ENCODE data around the gene NELFE.
"Not testable (repeated sequence)": the region's sequence is repeated elsewhere in the genome, so short reads cannot be mapped to it uniquely, and the experiment has no call there.

The NELFE gene

DNA sequence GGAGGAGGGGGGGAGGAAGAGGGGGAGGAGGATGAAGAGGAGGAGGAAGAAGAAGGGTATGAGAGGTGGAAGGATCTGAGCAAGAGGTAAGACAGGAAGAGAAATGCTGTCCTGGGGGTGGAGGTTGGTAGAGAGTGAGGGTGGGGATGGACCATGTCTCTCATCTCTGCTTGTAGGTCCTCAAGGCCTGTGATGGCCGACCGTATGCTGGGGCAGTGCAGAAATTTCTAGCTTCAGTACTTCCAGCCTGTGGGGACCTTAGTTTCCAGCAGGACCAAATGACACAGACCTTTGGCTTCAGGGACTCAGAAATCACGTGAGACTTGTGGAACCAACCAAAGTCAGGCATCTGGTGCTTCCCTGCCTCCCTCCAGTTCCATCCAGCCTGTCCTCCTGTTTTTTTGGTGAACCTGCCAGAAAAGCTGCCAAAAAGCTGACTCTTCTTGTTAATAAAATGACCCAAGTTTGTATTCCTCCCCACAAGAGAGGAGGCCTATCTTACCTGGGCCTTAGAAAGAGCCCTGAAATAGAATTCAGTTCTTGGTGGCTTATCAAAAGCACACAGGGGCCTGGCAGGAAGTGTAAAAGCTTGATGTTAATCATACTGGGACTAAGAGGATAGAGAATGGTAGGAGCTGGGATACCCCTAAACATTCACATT is 20.6 kb upstream of the NELFE start:
- DNase-seq (ENCODE audit: extremely low read depth, low read depth), result no peak
- TF ChIP-seq, protein P1, sequence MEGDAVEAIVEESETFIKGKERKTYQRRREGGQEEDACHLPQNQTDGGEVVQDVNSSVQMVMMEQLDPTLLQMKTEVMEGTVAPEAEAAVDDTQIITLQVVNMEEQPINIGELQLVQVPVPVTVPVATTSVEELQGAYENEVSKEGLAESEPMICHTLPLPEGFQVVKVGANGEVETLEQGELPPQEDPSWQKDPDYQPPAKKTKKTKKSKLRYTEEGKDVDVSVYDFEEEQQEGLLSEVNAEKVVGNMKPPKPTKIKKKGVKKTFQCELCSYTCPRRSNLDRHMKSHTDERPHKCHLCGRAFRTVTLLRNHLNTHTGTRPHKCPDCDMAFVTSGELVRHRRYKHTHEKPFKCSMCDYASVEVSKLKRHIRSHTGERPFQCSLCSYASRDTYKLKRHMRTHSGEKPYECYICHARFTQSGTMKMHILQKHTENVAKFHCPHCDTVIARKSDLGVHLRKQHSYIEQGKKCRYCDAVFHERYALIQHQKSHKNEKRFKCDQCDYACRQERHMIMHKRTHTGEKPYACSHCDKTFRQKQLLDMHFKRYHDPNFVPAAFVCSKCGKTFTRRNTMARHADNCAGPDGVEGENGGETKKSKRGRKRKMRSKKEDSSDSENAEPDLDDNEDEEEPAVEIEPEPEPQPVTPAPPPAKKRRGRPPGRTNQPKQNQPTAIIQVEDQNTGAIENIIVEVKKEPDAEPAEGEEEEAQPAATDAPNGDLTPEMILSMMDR (IDR thresholded peaks at IDR 0.05; ENCODE audit: low read depth, low read length), result no peak

DNA sequence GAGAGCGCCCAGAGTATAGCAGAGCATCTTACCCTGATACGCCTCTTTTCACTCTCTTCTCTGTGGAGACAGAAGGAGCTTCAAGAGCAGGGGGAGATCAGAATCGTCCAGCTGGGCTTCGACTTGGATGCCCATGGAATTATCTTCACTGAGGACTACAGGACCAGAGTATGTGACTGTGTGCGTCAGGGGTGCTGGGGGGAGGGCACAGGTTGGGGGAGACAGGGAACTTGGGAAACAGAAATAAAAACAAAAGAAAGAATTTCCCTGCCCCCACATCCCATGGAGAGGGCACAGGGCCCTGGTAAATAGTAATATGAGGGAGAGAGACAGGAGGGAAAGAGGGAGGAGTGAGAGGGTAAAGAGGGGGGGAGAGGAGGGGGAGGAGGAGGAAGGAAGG is 20.1 kb upstream of the NELFE start:
- no peak for DNase-seq (ENCODE audit: extremely low read depth, low read depth)

DNA sequence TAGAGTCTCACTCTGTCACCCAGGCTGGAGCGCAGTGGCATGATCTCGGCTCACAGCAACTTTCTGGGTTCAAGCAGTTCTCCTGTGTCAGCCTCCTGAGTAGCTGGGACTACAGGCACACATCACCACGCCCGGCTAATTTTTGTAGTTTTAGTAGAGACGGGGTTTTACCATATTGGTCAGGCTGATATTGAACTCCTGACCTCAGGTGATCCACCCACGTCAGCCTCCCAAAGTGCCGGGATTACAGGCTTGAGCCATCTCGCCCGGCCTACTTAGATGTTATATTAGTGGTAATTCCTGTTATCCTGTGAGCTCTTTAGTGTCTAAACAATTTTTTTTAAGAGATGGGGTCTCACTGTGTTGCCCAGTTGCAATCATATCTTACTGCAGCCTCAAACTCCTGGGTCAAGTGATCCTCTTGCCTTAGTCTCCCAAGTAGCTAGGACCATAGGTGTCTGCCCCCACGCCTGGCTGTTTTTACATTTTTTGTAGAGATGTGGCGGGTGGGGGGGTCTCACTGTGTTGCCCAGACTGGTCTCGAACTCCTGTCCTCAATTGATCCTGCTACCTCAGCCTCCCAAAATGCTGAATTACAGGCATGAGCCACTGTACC is 19.2 kb upstream of the NELFE start:
- no peak for DNase-seq (ENCODE audit: extremely low read depth, low read depth)
- TF ChIP-seq, protein P1 (IDR thresholded peaks at IDR 0.05; ENCODE audit: low read depth, low read length), result no peak

More for the DNA sequence above, 20.1 kb upstream of the NELFE start:
- TF ChIP-seq, protein P1 (IDR thresholded peaks at IDR 0.05; ENCODE audit: low read depth, low read length), result no peak

DNA sequence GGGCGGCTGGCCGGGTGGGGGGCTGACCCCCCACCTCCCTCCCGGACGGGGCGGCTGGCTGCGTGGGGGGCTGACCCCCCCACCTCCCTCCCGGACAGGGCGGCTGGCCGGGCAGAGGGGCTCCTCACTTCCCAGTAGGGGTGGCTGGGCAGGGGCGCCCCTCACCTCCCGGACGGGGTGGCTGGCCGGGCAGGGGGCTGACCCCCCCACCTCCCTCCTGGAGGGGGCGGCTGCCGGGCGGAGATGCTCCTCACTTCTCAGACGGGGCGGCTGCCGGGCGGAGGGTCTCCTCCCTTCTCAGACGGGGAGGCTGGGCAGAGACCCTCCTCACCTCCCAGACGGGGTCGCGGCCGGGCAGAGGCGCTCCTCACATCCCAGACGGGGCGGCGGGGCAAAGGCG is 17.3 kb upstream of the NELFE start:
- not testable (repeated sequence) for DNase-seq (ENCODE audit: extremely low read depth, low read depth)

DNA sequence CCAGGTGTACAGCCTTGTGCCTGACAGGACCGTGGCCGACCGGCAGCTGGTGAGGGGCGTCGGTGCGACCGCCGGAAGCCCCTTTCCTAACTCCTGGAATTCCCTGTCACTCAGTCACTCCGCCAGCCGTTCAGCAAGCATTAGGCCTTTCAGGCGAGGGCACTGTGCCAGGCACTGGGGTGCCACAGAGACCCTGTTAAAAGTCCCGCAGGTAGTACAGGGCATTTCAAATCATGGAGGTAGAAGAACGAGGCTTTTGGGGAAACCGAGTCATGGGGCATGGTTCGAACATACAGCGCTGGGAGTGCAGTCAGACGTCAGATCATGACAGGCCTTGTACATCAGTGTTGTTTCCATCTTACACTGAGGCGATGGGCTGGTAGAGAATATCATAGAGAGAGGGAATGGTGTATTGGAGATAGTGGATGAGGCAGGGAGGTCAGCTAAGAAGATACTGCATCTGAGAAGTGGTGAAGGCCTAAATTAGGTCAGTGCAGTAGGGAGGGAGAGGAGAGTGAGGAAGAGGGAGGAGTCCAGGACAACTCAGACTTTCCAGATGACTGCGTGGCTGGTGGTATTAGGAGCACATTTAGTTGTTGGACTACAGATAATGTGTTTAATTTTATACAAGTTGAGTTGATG is 14.1 kb upstream of the NELFE start:
- TF ChIP-seq, protein P1 (IDR thresholded peaks at IDR 0.05; ENCODE audit: low read depth, low read length), result no peak
- no peak for DNase-seq (ENCODE audit: extremely low read depth, low read depth)

DNA sequence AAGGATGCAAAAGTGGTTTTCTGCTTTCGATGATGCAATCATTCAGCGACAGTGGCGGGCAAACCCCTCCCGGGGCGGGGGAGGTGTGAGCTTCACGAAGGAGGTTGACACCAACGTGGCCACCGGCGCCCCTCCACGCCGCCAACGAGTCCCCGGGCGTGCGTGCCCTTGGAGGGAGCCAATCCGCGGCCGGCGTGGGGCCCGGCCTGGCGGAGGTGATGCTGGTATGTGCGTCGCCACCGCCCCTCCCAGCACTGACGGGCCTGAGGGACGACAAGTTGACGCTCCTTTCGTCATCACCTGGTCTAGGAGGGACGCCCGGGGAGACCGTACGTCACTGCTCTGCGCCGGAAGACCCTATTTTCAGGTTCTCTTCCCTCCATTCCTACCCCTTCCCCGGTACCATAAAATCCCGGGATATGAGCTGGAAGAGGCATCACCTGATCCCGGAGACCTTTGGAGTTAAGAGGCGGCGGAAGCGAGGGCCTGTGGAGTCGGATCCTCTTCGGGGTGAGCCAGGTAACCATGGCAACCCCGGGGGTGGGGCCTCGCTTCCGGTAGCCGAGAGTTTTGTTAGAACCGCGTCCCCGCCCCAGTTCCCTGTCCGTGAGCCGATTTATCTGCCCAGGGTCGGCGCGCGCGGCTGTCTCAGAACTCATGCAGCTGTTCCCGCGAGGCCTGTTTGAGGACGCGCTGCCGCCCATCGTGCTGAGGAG is 13.4 kb upstream of the NELFE start, which contains the start of gene DXO:
DXO (minus strand) TSS at position 146 of the 716 bp plus-strand sequence. CDS start 463 bp downstream, outside the sequence.
- TF ChIP-seq, protein P1 (IDR thresholded peaks at IDR 0.05; ENCODE audit: low read depth, low read length), result no peak
- peak; percentile 96 for DNase-seq (ENCODE audit: extremely low read depth, low read depth)

DNA sequence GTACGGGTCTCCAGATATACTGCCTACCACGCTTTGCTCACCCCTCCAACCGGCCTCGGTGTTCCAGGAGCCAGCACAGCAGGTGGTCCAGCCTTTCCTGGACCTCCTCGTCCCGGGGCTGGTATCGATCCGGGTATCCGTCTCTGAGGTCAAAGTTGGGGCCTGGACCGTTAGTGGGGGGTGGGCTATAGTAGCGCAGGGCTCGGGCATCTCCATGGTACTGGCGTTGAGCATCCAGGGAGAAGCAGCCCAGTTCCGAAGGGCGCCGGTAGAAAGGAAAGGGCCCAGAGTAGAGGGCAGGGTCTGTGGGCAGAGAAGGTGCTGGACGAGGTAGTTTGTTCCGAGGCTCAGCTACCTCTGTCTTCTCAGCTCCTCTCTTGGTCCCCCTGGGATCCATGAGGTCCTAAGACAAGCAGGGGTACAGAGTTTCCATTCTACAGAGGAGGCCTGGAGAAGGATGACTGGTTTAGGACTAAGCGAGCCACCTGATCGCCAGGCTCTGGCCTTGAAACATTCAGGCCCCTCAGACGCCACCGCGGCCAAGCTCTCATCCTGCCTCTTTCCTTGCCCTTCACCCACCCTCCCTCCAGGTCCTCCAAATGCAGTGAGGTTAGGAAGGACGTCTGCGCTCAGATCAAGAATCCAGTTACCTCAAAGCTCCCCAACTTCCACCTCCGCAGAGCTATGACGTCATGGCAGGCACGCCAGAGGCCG is 12.7 kb upstream of the NELFE start:
- TF ChIP-seq, protein P1 (IDR thresholded peaks at IDR 0.05; ENCODE audit: low read depth, low read length), result no peak
- DNase-seq (ENCODE audit: extremely low read depth, low read depth), result no peak

Data from AG09319 (cell line).